ENCODE data around the gene FLAD1. TPM values are rescaled to one million over a fixed set of nuclear protein-coding genes. Genes with fewer than 3 reads are reported as not detected.

Gene FLAD1
- total RNA-seq, 1 donor from 2014 or later: 55.9 TPM

DNA sequence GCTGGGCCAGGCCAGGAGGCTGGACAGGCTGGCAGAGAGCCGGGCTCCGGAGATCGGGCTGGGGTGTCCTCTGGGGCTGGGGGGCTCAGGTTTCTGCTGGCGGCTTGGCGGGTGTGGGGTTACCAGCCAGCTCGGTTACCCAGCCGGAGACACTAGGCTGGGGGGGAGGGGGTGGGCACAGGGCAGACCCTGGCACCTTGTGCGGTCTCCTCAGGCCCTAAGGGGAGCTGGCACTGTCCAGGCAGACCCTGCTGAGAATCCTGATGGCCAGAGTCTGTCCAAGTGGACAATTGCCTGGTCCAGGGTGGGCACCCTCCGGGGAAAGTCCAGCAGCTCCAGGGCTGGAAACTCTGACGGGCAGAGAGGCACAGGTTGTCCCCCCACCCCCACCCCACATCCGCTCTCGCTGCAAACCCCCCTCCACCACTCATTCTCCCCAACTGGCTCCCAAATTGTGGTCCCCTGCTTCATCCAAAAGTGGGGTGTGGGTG, 26.1 kb downstream of the FLAD1 start:
- Mint-ChIP-seq H3K27ac (peak overlapping the region; percentile 41), H3K9me3 (ENCODE audit: low read depth) (no peaks in the 10 kb centered on the region), H3K27me3 (no peaks in the 10 kb centered on the region), H3K4me1 (ENCODE audit: low read depth) (peaks cover 10% of the 10 kb centered on the region), H3K4me3 (ENCODE audit: low read depth) (no peak overlapping the region), H3K36me3 (ENCODE audit: insufficient read depth) (no peaks in the 10 kb centered on the region)
- TF ChIP-seq, protein P1, sequence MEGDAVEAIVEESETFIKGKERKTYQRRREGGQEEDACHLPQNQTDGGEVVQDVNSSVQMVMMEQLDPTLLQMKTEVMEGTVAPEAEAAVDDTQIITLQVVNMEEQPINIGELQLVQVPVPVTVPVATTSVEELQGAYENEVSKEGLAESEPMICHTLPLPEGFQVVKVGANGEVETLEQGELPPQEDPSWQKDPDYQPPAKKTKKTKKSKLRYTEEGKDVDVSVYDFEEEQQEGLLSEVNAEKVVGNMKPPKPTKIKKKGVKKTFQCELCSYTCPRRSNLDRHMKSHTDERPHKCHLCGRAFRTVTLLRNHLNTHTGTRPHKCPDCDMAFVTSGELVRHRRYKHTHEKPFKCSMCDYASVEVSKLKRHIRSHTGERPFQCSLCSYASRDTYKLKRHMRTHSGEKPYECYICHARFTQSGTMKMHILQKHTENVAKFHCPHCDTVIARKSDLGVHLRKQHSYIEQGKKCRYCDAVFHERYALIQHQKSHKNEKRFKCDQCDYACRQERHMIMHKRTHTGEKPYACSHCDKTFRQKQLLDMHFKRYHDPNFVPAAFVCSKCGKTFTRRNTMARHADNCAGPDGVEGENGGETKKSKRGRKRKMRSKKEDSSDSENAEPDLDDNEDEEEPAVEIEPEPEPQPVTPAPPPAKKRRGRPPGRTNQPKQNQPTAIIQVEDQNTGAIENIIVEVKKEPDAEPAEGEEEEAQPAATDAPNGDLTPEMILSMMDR (IDR thresholded peaks at IDR 0.05; ENCODE audit: unreplicated experiment): no peak
- no peak for DNase-seq (ENCODE audit: low spot score, unreplicated experiment)

DNA sequence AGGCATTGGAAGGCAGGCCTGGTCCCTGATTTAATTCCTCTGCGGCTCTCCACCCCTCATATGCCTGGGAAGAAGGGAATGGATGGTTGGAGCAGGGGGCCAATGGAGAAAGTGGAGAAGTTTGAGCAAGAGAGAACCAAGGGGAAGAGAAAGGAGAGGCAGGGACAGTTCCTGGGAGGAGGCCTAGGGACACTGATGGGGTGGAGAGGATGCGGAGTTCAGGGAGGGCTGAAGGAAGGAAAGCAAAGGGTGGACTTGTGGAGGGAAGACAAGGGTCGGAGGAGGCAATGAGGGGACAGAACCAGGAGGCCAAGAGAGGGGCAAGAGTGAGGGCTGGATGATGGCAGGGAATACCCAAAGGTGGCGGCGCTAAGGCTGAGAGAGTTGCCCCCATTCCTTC, 26.6 kb downstream of the FLAD1 start:
- TF ChIP-seq, protein P1 (IDR thresholded peaks at IDR 0.05; ENCODE audit: unreplicated experiment): no peak
- H3K27me3 Mint-ChIP-seq: no peaks in the 10 kb centered on the region
- peaks cover 6% of the 10 kb centered on the region for H3K4me1 Mint-ChIP-seq (ENCODE audit: low read depth)
- no peaks in the 10 kb centered on the region for H3K9me3 Mint-ChIP-seq (ENCODE audit: low read depth)
- no peak overlapping the region for H3K4me3 Mint-ChIP-seq (ENCODE audit: low read depth)
- no peak for DNase-seq (ENCODE audit: low spot score, unreplicated experiment)
- no peaks in the 10 kb centered on the region for H3K36me3 Mint-ChIP-seq (ENCODE audit: insufficient read depth)
- no peak overlapping the region for H3K27ac Mint-ChIP-seq

DNA sequence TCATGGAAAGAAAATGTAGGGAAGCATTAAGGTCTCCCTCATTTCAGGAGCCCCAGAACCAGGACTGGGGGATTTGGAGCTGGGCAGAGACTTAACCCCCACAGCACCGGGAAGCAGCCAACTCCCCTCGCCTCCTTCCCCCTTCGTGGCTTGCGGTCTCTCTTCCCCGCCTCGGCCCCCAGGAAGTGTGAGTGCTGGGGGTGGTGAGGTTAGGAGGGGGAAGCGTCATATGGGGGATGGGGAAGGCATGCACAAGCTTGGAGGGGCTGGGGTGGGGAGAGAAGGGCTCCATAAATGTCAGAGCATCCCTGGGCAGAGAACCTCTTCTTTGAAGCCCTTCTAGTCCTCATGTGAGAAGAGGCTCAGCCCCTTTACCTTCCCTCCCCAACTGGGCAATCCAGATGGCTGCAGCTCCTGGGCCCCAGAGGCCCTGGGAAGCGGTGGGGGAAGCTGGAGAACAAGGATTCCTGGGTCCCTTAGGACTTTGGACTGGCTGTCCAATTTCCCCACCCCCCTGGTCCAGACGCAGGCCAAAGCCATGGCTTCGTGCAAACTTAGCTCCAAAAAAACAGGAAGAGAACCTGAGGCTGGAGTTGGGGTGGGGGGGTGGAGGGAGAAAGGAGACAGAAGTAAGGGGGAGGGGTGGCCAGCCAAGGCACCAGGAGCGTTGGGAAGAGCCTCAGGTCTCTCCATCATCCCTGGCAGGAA, 27.2 kb downstream of the FLAD1 start:
- Mint-ChIP-seq H3K4me1 (ENCODE audit: low read depth) (peaks cover 6% of the 10 kb centered on the region), H3K27ac (no peak overlapping the region), H3K4me3 (ENCODE audit: low read depth) (no peak overlapping the region), H3K27me3 (no peaks in the 10 kb centered on the region), H3K36me3 (ENCODE audit: insufficient read depth) (no peaks in the 10 kb centered on the region), H3K9me3 (ENCODE audit: low read depth) (no peaks in the 10 kb centered on the region)
- DNase-seq (ENCODE audit: low spot score, unreplicated experiment): no peak
- TF ChIP-seq, protein P1 (IDR thresholded peaks at IDR 0.05; ENCODE audit: unreplicated experiment): no peak

DNA sequence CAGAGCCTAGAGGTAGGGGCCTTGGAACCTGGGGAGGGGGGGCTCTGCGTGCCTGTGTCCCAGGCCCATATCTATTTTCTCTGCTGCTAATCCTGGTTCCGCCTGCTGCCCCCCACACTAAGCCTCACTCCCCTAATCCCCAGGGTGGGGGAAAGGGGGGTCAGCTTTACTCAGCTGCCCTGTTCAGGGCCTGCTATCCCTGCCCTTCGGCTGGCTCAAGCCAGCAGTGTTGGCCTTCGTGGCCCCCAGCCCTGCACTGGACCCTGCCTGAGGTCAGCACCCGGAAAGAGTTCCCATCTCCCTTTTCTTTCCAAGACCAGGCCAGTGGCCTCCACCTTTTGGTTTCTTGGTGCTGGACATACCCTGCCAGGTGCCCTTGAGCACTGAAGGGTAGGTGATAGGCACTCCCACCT, 27.9 kb downstream of the FLAD1 start:
- TF ChIP-seq, protein P1 (IDR thresholded peaks at IDR 0.05; ENCODE audit: unreplicated experiment): no peak
- Mint-ChIP-seq H3K27ac (no peak overlapping the region), H3K27me3 (no peaks in the 10 kb centered on the region)

DNA sequence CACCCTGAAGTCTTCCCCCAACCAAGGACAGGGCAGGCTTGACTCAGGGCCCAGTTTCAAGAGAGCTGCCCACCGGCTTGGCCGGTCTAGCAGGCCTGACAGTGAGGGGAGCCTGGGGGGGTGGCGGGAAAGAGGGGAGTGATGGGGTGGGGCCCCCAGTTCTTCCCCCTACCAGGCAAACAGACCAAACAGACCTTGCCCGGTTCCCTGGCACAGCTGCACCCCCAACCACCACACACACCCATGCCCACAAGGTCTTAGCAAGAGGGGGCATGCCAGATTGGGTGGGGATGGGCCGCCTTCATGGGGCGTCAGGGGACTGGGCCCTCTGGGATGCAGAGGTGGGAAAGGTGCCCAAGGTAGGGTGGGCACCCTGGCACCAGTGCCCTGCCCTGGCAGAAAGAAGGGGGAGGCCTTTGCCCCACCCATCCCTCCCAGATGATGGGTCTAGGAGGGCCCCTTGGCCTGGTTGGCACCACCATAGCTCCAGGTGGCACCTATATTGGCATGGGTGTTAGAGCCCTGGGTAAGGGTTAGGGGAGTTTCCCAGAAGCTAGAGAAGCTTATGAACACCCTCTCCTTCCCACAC, 28.4 kb downstream of the FLAD1 start:
- Mint-ChIP-seq H3K9me3 (ENCODE audit: low read depth) (no peaks in the 10 kb centered on the region), H3K4me3 (ENCODE audit: low read depth) (no peak overlapping the region), H3K27me3 (no peaks in the 10 kb centered on the region)

More for the DNA sequence above, 27.9 kb downstream of the FLAD1 start:
- H3K36me3 Mint-ChIP-seq (ENCODE audit: insufficient read depth): peaks cover 3% of the 10 kb centered on the region
- no peak overlapping the region for H3K4me3 Mint-ChIP-seq (ENCODE audit: low read depth)
- DNase-seq (ENCODE audit: low spot score, unreplicated experiment): no peak
- H3K9me3 Mint-ChIP-seq (ENCODE audit: low read depth): no peaks in the 10 kb centered on the region
- peaks cover 6% of the 10 kb centered on the region for H3K4me1 Mint-ChIP-seq (ENCODE audit: low read depth)

More for the DNA sequence above, 28.4 kb downstream of the FLAD1 start:
- peaks cover 4% of the 10 kb centered on the region for H3K4me1 Mint-ChIP-seq (ENCODE audit: low read depth)
- H3K36me3 Mint-ChIP-seq (ENCODE audit: insufficient read depth): peaks cover 3% of the 10 kb centered on the region
- no peak for DNase-seq (ENCODE audit: low spot score, unreplicated experiment)
- no peak overlapping the region for H3K27ac Mint-ChIP-seq
- TF ChIP-seq, protein P1 (IDR thresholded peaks at IDR 0.05; ENCODE audit: unreplicated experiment): no peak
